ENCODE measurements around the gene APBB2.

APBB2 gene

DNA sequence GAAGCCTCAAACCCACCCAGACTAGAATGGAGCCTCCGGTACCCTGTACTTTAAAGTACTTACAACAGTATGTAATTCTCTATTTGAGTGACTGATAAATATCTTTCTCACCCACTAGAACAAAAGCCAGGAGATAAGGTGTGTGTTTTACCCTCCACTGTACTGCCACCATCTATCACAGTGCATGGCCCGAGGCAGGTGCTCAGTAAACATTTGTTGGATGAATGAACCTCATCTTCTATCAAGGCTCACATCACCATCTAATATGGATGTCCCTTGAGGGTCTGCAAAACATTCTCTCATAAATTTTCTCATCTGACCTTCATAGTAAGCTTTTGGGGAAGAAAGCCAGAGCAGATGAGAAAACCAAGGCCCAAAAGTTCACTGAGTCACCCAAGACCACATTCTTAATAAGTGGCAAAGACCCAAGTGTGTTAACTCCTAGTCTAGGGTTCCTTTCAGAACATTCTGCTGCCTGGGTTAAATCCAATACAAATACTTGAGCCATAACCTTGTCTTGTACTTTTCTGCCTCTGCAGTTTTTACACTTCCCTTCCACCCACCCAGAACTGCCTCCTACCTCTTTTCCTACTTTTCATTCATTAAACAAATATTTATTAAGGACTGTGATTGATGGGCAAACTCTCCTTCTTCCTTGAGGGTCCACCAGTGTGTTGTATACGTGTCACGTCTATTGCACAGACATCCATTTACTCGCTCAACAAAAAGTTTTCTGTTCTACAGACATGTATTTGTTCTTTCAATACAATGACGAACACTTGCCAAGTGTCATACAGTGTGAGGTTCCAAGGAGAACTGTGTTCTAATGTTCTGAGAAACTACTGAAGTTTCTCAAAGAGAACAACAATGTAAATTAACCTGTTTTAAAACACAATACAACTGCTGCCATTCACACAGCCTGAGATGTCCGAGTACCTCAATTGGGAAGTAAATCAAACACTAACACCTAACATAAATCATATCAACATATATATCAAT, 35.7 kb downstream of the APBB2 start:
- Histone ChIP-seq H2AFZ (ENCODE audit: low read length) (no peak overlapping the region), H3K4me3 (ENCODE audit: low read depth, low read length, poor library complexity, severe bottlenecking) (no peak overlapping the region), H3K9me3 (ENCODE audit: low read length) (no peaks in the 10 kb centered on the region), H3F3A (ENCODE audit: insufficient read depth, low read length) (no peaks in the 10 kb centered on the region), H3K27me3 (ENCODE audit: insufficient read depth, low read length) (no peaks in the 10 kb centered on the region), H3K4me1 (ENCODE audit: insufficient read depth, low read length, severe bottlenecking) (no peaks in the 10 kb centered on the region), H3K4me2 (ENCODE audit: low read length) (no peak overlapping the region), H3K27ac (ENCODE audit: low read depth, low read length, poor library complexity, severe bottlenecking) (no peak overlapping the region), H3K79me2 (ENCODE audit: insufficient read depth, low read length) (no peaks in the 10 kb centered on the region), H3K9me2 (ENCODE audit: low read depth, low read length) (no peaks in the 10 kb centered on the region), H3K9ac (ENCODE audit: low read length) (no peak overlapping the region), H4K20me1 (ENCODE audit: insufficient read depth, low read length) (no peaks in the 10 kb centered on the region; the same call in 1 of the 2 replicates), H3K36me3 (ENCODE audit: insufficient read depth, low read length) (no peaks in the 10 kb centered on the region)
- no peak for TF ChIP-seq EZH2 (IDR thresholded peaks at IDR 0.05; ENCODE audit: borderline replicate concordance, low read length)
- TF ChIP-seq, protein P1, sequence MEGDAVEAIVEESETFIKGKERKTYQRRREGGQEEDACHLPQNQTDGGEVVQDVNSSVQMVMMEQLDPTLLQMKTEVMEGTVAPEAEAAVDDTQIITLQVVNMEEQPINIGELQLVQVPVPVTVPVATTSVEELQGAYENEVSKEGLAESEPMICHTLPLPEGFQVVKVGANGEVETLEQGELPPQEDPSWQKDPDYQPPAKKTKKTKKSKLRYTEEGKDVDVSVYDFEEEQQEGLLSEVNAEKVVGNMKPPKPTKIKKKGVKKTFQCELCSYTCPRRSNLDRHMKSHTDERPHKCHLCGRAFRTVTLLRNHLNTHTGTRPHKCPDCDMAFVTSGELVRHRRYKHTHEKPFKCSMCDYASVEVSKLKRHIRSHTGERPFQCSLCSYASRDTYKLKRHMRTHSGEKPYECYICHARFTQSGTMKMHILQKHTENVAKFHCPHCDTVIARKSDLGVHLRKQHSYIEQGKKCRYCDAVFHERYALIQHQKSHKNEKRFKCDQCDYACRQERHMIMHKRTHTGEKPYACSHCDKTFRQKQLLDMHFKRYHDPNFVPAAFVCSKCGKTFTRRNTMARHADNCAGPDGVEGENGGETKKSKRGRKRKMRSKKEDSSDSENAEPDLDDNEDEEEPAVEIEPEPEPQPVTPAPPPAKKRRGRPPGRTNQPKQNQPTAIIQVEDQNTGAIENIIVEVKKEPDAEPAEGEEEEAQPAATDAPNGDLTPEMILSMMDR (IDR thresholded peaks at IDR 0.05; ENCODE audit: low read length): no peak

DNA sequence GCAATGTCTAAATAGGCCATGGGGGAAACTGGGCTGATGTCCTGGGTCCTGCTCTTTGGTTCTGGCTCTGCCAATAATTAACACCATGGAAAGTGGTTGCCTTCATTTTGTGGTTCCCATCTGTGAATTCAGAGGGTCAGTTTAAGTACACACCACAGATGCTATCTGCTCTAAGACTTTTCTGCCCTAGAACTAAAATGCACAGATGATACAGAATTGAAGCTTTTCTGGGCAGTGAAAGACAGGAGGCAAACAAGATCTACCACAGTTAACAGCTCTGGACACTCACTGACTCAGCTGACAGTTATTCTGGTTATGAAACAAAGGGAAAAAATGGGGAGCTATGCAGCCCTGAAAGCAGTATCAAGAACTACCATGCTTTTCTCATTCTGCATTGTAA, 37.3 kb downstream of the APBB2 start:
- Histone ChIP-seq H4K20me1 (ENCODE audit: insufficient read depth, low read length) (no peaks in the 10 kb centered on the region; the same call in 1 of the 2 replicates), H3K4me1 (ENCODE audit: insufficient read depth, low read length, severe bottlenecking) (no peaks in the 10 kb centered on the region), H2AFZ (ENCODE audit: low read length) (no peak overlapping the region), H3K27me3 (ENCODE audit: insufficient read depth, low read length) (no peaks in the 10 kb centered on the region), H3K4me3 (ENCODE audit: low read depth, low read length, poor library complexity, severe bottlenecking) (no peak overlapping the region), H3F3A (ENCODE audit: insufficient read depth, low read length) (no peaks in the 10 kb centered on the region), H3K9me3 (ENCODE audit: low read length) (no peaks in the 10 kb centered on the region), H3K79me2 (ENCODE audit: insufficient read depth, low read length) (no peaks in the 10 kb centered on the region), H3K4me2 (ENCODE audit: low read length) (no peak overlapping the region), H3K9me2 (ENCODE audit: low read depth, low read length) (no peaks in the 10 kb centered on the region), H3K27ac (ENCODE audit: low read depth, low read length, poor library complexity, severe bottlenecking) (no peak overlapping the region), H3K9ac (ENCODE audit: low read length) (no peak overlapping the region), H3K36me3 (ENCODE audit: insufficient read depth, low read length) (no peaks in the 10 kb centered on the region)
- no peak for TF ChIP-seq EZH2 (IDR thresholded peaks at IDR 0.05; ENCODE audit: borderline replicate concordance, low read length)
- TF ChIP-seq, protein P1 (IDR thresholded peaks at IDR 0.05; ENCODE audit: low read length): no peak

GRCh38 chr4:41176340-41176739, 38.0 kb downstream of the APBB2 start:
- no peak overlapping the region for H3K27ac ChIP-seq (ENCODE audit: low read depth, low read length, poor library complexity, severe bottlenecking)
- H4K20me1 ChIP-seq (ENCODE audit: insufficient read depth, low read length): no peaks in the 10 kb centered on the region; the same call in 1 of the 2 replicates
- no peak overlapping the region for H3K4me3 ChIP-seq (ENCODE audit: low read depth, low read length, poor library complexity, severe bottlenecking)
- no peaks in the 10 kb centered on the region for H3K4me1 ChIP-seq (ENCODE audit: insufficient read depth, low read length, severe bottlenecking)
- H3K79me2 ChIP-seq (ENCODE audit: insufficient read depth, low read length): no peaks in the 10 kb centered on the region
- H3K36me3 ChIP-seq (ENCODE audit: insufficient read depth, low read length): no peaks in the 10 kb centered on the region
- TF ChIP-seq EZH2 (IDR thresholded peaks at IDR 0.05; ENCODE audit: borderline replicate concordance, low read length): no peak
- TF ChIP-seq, protein P1 (IDR thresholded peaks at IDR 0.05; ENCODE audit: low read length): no peak
- H3K4me2 ChIP-seq (ENCODE audit: low read length): no peak overlapping the region
- H2AFZ ChIP-seq (ENCODE audit: low read length): no peak overlapping the region
- no peaks in the 10 kb centered on the region for H3K9me3 ChIP-seq (ENCODE audit: low read length)
- no peaks in the 10 kb centered on the region for H3K27me3 ChIP-seq (ENCODE audit: insufficient read depth, low read length)
- no peaks in the 10 kb centered on the region for H3F3A ChIP-seq (ENCODE audit: insufficient read depth, low read length)
- H3K9ac ChIP-seq (ENCODE audit: low read length): no peak overlapping the region
- no peaks in the 10 kb centered on the region for H3K9me2 ChIP-seq (ENCODE audit: low read depth, low read length)

All from OCI-LY1 (cell line).